ENCODE measurements around the gene BMPER. TPM values are rescaled to one million over a fixed set of nuclear protein-coding genes. Genes with fewer than 3 reads are reported as not detected.

BMPER gene
- polyA plus RNA-seq, 1 experiment = 8.8 TPM

GRCh38 chr7:33998476-33998875 lies 93.1 kb downstream of the BMPER start:
- Histone ChIP-seq H3K36me3 (ENCODE audit: control insufficient read depth, insufficient read depth, low read length) (no peaks in the 10 kb centered on the region), H3K27me3 (ENCODE audit: control insufficient read depth, insufficient read depth, low read length) (no peaks in the 10 kb centered on the region), H3K4me3 (ENCODE audit: low read depth, low read length) (no peak overlapping the region)
- ChIA-PET CTCF (no interaction called here), POLR2A (no interaction called here)
- no peak for DNase-seq (ENCODE audit: low read depth)
- TF ChIP-seq CTCF (IDR thresholded peaks at IDR 0.05; ENCODE audit: insufficient read depth, low read depth, low read length) = no peak

- no peak for DNase-seq (ENCODE audit: low read depth)
- no peaks in the 10 kb centered on the region for H3K36me3 ChIP-seq (ENCODE audit: control insufficient read depth, insufficient read depth, low read length)
- H3K4me3 ChIP-seq (ENCODE audit: low read depth, low read length) = no peak overlapping the region
- no peaks in the 10 kb centered on the region for H3K27me3 ChIP-seq (ENCODE audit: control insufficient read depth, insufficient read depth, low read length)
- ChIA-PET POLR2A (no interaction called here), CTCF (interaction anchor here (0.7 kb wide), 1 partner anchor 79 kb away, joined by 3 read pairs; no protein-coding TSS in a partner anchor)
- no peak for TF ChIP-seq CTCF (IDR thresholded peaks at IDR 0.05; ENCODE audit: insufficient read depth, low read depth, low read length)
These were observed 105.8 kb downstream of the BMPER start for GRCh38 chr7:34011017-34011695.

- no peaks in the 10 kb centered on the region for H3K36me3 ChIP-seq (ENCODE audit: control insufficient read depth, insufficient read depth, low read length)
- POLR2A ChIA-PET = no interaction called here
- no peaks in the 10 kb centered on the region for H3K27me3 ChIP-seq (ENCODE audit: control insufficient read depth, insufficient read depth, low read length)
- CTCF ChIA-PET = interaction anchor here (0.7 kb wide), 2 partner anchors 29 to 79 kb away, joined by 3 to 4 read pairs; no protein-coding TSS in a partner anchor
- H3K4me3 ChIP-seq (ENCODE audit: low read depth, low read length) = no peak overlapping the region
- DNase-seq (ENCODE audit: low read depth) = no peak
- TF ChIP-seq CTCF (IDR thresholded peaks at IDR 0.05; ENCODE audit: insufficient read depth, low read depth, low read length) = no peak
These were observed 106.4 kb downstream of the BMPER start for GRCh38 chr7:34011696-34012095.

GRCh38 chr7:34013421-34013820 lies 108.1 kb downstream of the BMPER start:
- ChIA-PET CTCF (interaction anchor here (1.1 kb wide), 1 partner anchor 211 kb away, joined by 3 read pairs; no protein-coding TSS in a partner anchor), POLR2A (no interaction called here)
- no peaks in the 10 kb centered on the region for H3K36me3 ChIP-seq (ENCODE audit: control insufficient read depth, insufficient read depth, low read length)
- no peaks in the 10 kb centered on the region for H3K27me3 ChIP-seq (ENCODE audit: control insufficient read depth, insufficient read depth, low read length)
- H3K4me3 ChIP-seq (ENCODE audit: low read depth, low read length) = no peak overlapping the region
- TF ChIP-seq CTCF (IDR thresholded peaks at IDR 0.05; ENCODE audit: insufficient read depth, low read depth, low read length) = no peak
- DNase-seq (ENCODE audit: low read depth) = no peak

GRCh38 chr7:34015651-34016050 lies 110.3 kb downstream of the BMPER start:
- ChIA-PET CTCF (interaction anchor here (1.1 to 1.4 kb wide), 2 partner anchors 9 to 10 kb away, joined by 3 to 5 read pairs; no protein-coding TSS in a partner anchor), POLR2A (no interaction called here)
- no peak for DNase-seq (ENCODE audit: low read depth)
- Histone ChIP-seq H3K4me3 (ENCODE audit: low read depth, low read length) (no peak overlapping the region), H3K27me3 (ENCODE audit: control insufficient read depth, insufficient read depth, low read length) (no peaks in the 10 kb centered on the region), H3K36me3 (ENCODE audit: control insufficient read depth, insufficient read depth, low read length) (no peaks in the 10 kb centered on the region)
- no peak for TF ChIP-seq CTCF (IDR thresholded peaks at IDR 0.05; ENCODE audit: insufficient read depth, low read depth, low read length)
